Activated CD4-positive, alpha-beta T cell treated with anti-CD3 and anti-CD28 coated beads, Interleukin-2, amount 50 U/mL, for 1 hour (primary cell): ENCODE results near the gene H6PD.

Experiments
- DNase-seq: peaks from one replicate; pipeline ENCODE4 v3.0.0-alpha.2; 2020

Gene H6PD

GRCh38 chr1:9261496-9261895, 26.9 kb downstream of the H6PD start:
- DNase-seq, result no peak

- no peak for DNase-seq
Measured at GRCh38 chr1:9262096-9262986, 27.8 kb downstream of the H6PD start.

- no peak for DNase-seq
Measured at GRCh38 chr1:9263276-9263855, 28.8 kb downstream of the H6PD start.

- no peak for DNase-seq
Measured at GRCh38 chr1:9263984-9264872, 29.7 kb downstream of the H6PD start.

GRCh38 chr1:9265037-9265436, 30.5 kb downstream of the H6PD start:
- no peak for DNase-seq

- DNase-seq, result no peak
Measured at GRCh38 chr1:9265968-9266367, 31.4 kb downstream of the H6PD start.

- no peak for DNase-seq
Measured at GRCh38 chr1:9267352-9267686, 32.7 kb downstream of the H6PD start.

- DNase-seq, result no peak
Measured at GRCh38 chr1:9267827-9268581, 33.4 kb downstream of the H6PD start.

- no peak for DNase-seq
Measured at GRCh38 chr1:9269078-9269501, 34.5 kb downstream of the H6PD start.

GRCh38 chr1:9269721-9270120, 35.1 kb downstream of the H6PD start:
- no peak for DNase-seq

- DNase-seq, result no peak
Measured at GRCh38 chr1:9270290-9270883, 35.8 kb downstream of the H6PD start.

- DNase-seq, result no peak
Measured at GRCh38 chr1:9271283-9271682, 36.7 kb downstream of the H6PD start.

GRCh38 chr1:9271861-9272595, 37.5 kb downstream of the H6PD start:
- DNase-seq, result no peak

GRCh38 chr1:9273177-9273576, 38.6 kb downstream of the H6PD start:
- no peak for DNase-seq

GRCh38 chr1:9275161-9275560, 40.6 kb downstream of the H6PD start:
- DNase-seq, result no peak

- peak; percentile 30 for DNase-seq
Measured at GRCh38 chr1:9275567-9276034, 41.0 kb downstream of the H6PD start.

- no peak for DNase-seq
Measured at GRCh38 chr1:9278116-9278515, 43.5 kb downstream of the H6PD start.

- no peak for DNase-seq
Measured at GRCh38 chr1:9278585-9279153, 44.1 kb downstream of the H6PD start.

- no peak for DNase-seq
Measured at GRCh38 chr1:9279172-9279840, 44.7 kb downstream of the H6PD start.

GRCh38 chr1:9280015-9280860, 45.7 kb downstream of the H6PD start:
- peak; percentile 19 for DNase-seq
